Neutrophil (primary cell): ENCODE measurements around the gene DUSP23.
A peak's percentile ranks its signal among the peaks of the same experiment; 100 is the strongest.

Experiments used
- H3K27ac ChIP-seq: fragments of 200-600 bp; sonication (generic); 2 replicates; pipeline ENCODE4 v1.5.1; 2016; ENCODE audit warnings: mild to moderate bottlenecking, moderate library complexity
- H3K27me3 ChIP-seq: fragments of 200-600 bp; sonication (generic); 2 replicates; pipeline ENCODE4 v1.6.0; 2016; ENCODE audit warnings: mild to moderate bottlenecking
- H3K36me3 ChIP-seq: fragments of 200-600 bp; sonication (generic); 2 replicates; pipeline ENCODE4 v1.5.1; 2017
- H3K4me1 ChIP-seq, 2 experiments: fragments of 200-600 bp in 1 of 2; sonication (generic) in 1 of 2; 1 replicate in 1 of 2; 2 replicates in 1 of 2; pipeline versions ENCODE4 v1.5.1 to v1.6.1; 2013 to 2016; ENCODE audit warnings: low read depth in 1 of 2, low read length in 1 of 2, mild to moderate bottlenecking in 1 of 2, moderate library complexity in 1 of 2; ENCODE audit not compliant: control insufficient read depth in 1 of 2, insufficient read depth in 1 of 2
- H3K4me3 ChIP-seq, 2 experiments: fragments of 200-600 bp in 1 of 2; sonication (generic) in 1 of 2; 1 replicate in 1 of 2; 2 replicates in 1 of 2; pipeline ENCODE4 v1.5.1; 2013 to 2016; ENCODE audit warnings: low read depth in 1 of 2, low read length in 1 of 2, mild to moderate bottlenecking in 1 of 2, moderate library complexity in 1 of 2
- H3K9me3 ChIP-seq: fragments of 200-600 bp; sonication (generic); 2 replicates; pipeline ENCODE4 v1.5.1; 2016
- TF ChIP-seq, protein P1 (sequence below): fragments of 200-600 bp; sonication (generic); IDR thresholded peaks from 2 replicates; pipeline ENCODE4 v1.5.1; 2016; ENCODE audit warnings: antibody characterized with exemption

Gene DUSP23

DNA sequence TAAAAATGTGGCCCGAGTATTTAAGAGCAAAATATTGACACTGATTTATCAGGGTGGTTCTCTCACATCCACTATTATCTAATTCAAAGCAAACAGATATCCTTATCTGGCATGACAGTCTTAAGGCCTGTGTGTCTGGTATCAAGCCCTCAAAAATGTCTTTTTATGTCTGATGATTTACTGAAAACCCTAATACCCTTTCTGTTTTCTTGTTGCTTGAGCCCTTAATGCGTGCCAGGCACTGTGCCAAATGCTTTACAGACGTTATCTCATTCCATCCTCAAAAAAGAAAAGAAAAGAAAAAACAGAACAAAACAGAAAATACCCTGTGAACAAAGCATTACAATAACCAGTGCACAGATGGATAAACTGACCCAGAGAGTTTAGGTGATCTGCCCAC is 5.7 kb downstream of the DUSP23 start:
- peaks cover 4 to 8% of the 10 kb centered on the region in 2 experiments for H3K4me1 ChIP-seq
- TF ChIP-seq, protein P1, sequence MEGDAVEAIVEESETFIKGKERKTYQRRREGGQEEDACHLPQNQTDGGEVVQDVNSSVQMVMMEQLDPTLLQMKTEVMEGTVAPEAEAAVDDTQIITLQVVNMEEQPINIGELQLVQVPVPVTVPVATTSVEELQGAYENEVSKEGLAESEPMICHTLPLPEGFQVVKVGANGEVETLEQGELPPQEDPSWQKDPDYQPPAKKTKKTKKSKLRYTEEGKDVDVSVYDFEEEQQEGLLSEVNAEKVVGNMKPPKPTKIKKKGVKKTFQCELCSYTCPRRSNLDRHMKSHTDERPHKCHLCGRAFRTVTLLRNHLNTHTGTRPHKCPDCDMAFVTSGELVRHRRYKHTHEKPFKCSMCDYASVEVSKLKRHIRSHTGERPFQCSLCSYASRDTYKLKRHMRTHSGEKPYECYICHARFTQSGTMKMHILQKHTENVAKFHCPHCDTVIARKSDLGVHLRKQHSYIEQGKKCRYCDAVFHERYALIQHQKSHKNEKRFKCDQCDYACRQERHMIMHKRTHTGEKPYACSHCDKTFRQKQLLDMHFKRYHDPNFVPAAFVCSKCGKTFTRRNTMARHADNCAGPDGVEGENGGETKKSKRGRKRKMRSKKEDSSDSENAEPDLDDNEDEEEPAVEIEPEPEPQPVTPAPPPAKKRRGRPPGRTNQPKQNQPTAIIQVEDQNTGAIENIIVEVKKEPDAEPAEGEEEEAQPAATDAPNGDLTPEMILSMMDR, result no peak
- no peak overlapping the region for H3K27ac ChIP-seq
- H3K4me3 ChIP-seq, result no peak overlapping the region
- H3K27me3 ChIP-seq, result peaks cover under 1% of the 10 kb centered on the region
- no peaks in the 10 kb centered on the region for H3K36me3 ChIP-seq
- no peaks in the 10 kb centered on the region for H3K9me3 ChIP-seq

DNA sequence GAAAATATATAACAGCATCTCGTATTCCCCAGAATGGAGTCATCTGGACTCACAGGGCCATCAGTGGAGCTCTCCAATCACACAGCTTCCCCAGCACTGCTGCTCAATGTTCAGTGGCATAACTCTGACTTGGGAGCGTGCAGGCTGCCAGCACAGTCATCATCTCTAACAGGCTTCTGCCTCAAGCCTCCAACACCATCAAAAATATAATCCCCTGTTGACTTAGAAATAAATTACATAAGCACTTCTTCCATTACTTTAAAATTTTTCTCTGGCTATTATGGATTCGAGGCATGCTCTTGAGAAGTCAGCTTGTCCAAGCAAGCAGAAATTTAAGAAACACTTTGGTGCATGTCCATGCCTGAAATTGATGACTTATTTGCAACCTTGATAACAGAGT is 6.2 kb downstream of the DUSP23 start:
- H3K36me3 ChIP-seq, result no peaks in the 10 kb centered on the region
- no peak overlapping the region for H3K27ac ChIP-seq
- H3K4me1 ChIP-seq, result peaks cover 0 to 3% of the 10 kb centered on the region in 2 experiments
- TF ChIP-seq, protein P1, result no peak
- H3K4me3 ChIP-seq, result no peak overlapping the region
- peaks cover 5% of the 10 kb centered on the region for H3K27me3 ChIP-seq
- H3K9me3 ChIP-seq, result no peaks in the 10 kb centered on the region

DNA sequence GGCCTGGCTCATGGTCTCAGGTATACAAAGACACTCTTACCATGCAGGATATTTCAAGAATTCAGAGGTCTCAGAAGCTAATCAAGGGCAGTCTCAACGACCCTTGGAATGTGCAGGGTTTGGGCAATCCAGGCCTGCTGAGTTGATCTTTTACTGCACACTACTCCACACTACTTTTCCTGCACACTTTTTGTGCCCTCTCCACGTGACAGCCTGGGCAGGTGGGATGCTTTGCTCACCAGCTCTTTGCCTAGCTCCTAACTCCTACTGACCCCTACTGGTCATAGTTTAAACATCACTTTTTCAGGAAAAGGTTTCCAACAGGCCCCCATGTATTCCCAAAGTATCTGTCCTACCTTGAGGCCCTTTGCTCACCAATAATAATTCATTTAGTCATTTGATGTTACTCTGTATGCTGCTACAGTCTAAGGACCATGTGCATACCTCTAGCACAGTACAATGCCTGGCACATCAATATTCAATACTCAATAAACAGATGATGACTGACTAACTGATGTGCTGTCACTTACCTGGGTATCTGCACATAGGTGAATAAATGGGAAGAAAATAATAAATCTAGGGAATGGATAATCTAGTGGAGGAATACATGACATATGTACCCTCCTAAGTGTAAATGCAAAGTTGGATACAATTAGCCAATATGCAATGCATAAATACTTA is 9.6 kb downstream of the DUSP23 start:
- Histone ChIP-seq H3K27me3 (peaks cover 27% of the 10 kb centered on the region), H3K4me3 (no peak overlapping the region), H3K36me3 (no peaks in the 10 kb centered on the region), H3K4me1 (no peaks in the 10 kb centered on the region), H3K27ac (no peak overlapping the region), H3K9me3 (no peaks in the 10 kb centered on the region)
- TF ChIP-seq, protein P1, result peak; percentile 55

DNA sequence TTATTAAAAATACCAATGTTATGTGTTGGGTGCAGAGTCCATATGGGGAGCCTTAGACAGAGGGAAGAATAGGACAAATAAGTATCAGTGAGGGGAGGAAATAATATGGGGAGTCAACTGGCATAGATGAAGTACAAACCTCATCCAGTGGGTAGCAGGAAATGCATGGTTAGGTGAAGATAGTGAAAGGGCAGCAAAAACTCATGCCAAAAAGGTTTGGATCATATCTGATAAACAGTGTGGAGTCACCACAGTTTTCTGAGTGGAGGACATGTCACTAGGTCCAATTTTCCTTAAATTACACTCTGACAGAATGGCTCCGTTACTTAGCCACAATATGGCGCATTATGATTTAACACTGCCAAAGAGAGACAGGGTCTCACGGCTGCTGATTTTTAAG is 10.3 kb downstream of the DUSP23 start:
- Histone ChIP-seq H3K36me3 (no peaks in the 10 kb centered on the region), H3K4me1 (no peaks in the 10 kb centered on the region), H3K4me3 (no peak overlapping the region), H3K27ac (no peak overlapping the region), H3K27me3 (peaks cover 33% of the 10 kb centered on the region), H3K9me3 (no peaks in the 10 kb centered on the region)
- TF ChIP-seq, protein P1, result no peak

DNA sequence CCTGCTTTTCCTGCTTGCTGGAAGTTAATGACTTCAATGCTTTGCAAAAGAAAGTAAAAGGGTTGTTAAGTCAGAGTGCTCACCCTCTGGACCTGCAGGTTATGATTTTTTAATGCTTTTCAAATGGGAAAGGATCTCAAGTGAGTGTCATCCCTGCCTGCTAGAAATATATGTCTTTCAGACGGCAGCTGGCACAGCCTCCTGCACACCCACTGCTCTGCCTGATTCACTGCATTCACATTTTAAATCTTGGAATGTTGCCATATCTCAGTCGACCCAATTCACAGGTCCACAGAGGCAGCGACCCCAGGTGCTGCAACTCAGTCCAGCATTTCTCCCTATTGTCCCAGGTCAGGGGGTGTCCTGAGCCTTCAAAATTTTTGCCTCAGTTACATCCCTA is 10.7 kb downstream of the DUSP23 start:
- Histone ChIP-seq H3K4me1 (no peaks in the 10 kb centered on the region), H3K27ac (no peak overlapping the region), H3K27me3 (peaks cover 38% of the 10 kb centered on the region), H3K36me3 (no peaks in the 10 kb centered on the region), H3K9me3 (no peaks in the 10 kb centered on the region), H3K4me3 (no peak overlapping the region)
- TF ChIP-seq, protein P1, result no peak
